ENCODE measurements around the gene RPL18A.

The RPL18A gene
- 679 to 715 reads per million in 2 donors for total RNA-seq

DNA sequence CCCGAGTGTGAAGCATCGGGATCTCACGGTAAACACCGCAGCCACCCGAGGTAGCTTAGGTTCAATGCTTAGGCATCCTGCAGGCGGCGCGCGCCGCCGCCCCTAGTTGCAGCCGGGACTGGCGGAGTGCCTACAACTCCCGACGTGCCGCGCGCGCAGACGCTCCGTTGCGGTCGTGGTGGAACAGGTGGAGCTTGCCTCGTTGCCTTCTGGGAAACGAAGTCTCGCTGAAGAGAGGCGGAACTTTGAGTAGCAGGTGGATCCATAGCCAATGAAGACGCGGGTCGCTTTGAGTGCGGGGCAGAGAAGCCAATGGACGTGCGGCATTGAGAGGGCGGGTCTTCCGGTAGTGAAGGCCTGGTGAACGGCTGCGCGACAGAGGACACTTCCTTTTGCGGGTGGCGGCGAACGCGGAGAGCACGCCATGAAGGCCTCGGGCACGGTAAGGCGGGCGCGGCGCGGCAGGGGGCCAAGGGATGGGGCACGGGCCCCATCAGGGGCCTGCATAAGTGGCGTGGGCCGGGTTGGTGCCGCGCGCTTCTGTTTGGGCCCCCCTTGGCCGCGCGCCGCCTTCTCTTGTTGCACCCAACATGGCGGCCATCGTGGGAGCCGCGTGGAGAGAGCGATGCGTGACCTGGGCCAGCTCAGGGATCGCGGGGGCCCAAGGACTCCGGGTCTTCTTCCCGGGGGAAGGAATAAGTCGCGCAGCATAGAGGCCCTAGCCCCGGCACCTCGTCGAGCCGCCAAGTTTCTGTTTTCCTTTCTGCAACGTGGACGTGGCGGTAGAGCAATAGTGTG, at the start of gene RPL18A:
Gene RPL18A (plus strand): TSS at position 378 of the 798 bp plus-strand sequence. CDS start 47 bp downstream, at position 425.
- DNase-seq = peak; percentile 96

DNA sequence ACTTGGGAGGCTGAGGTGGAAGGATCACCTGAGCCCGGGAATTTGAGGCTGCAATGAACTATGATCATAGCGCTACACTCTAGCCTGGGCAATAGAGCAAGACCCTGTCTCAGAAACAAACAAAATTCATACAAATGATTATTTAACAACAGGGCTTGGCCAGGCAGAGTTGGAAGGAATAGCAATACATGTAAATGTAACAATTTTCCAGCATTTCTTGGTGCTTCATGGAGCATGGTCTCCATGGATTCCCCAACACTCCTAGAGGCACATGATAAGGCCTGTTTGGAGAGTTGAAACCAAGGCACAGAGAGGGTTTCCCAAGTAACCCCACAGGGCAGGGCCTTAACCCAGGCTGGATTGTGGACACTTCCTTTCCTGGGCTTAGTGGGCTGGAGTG, 48.6 kb upstream of the RPL18A start:
- no peak for DNase-seq

DNA sequence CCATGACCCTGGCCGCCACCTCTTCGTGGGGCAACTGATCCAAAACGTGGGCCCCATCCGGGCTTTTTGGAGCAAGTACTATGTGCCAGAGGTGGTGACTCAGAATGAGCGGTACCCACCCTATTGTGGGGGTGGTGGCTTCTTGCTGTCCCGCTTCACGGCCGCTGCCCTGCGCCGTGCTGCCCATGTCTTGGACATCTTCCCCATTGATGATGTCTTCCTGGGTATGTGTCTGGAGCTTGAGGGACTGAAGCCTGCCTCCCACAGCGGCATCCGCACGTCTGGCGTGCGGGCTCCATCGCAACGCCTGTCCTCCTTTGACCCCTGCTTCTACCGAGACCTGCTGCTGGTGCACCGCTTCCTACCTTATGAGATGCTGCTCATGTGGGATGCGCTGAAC, 48.0 kb upstream of the RPL18A start:
- DNase-seq = no peak

DNA sequence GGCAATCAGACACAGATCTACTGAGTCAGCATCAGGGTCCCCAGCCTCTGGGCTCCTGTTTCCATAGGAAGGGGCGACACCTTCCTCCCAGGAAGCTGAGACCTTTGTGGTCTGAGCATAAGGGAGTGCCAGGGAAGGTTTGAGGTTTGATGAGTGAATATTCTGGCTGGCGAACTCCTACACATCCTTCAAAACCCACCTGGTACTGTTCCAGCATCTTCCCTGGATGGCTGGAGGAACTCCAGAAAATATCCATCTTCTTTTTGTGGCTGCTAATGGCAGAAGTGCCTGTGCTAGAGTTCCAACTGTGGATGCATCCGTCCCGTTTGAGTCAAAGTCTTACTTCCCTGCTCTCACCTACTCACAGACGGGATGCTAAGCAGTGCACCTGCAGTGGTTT, 47.6 kb upstream of the RPL18A start:
- DNase-seq = no peak

DNA sequence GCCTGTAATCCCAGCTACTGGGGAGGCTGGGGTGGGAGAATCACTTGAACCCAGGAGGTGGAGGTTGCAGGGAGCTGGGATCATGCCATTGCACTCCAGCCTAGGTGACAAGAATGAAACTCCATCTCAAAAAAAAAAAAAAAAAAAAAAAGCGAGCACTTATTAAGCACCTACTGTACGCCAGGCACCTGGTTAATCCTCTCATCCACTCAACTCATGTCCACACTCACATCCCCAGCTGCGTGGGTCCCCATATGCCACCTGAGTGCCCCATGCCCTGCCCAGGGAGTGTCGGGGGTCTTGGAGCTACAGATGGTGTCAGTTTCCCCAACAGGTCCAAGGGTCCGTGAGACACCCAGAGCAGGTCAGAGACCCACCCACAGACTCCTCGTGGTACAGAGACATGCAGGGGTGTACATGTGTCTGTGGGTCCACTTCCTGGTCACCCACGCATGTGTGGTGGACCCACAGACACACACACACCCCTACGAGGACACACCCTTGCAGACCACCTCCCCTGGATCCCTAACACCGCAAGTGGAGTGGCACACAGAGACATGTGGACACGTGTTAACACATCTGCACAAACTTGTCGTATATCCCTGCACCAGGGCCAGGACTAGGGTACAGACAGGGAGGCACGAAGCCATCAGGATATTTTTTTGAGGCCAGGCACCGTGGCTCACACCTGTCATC, 41.9 kb upstream of the RPL18A start:
- DNase-seq = no peak

DNA sequence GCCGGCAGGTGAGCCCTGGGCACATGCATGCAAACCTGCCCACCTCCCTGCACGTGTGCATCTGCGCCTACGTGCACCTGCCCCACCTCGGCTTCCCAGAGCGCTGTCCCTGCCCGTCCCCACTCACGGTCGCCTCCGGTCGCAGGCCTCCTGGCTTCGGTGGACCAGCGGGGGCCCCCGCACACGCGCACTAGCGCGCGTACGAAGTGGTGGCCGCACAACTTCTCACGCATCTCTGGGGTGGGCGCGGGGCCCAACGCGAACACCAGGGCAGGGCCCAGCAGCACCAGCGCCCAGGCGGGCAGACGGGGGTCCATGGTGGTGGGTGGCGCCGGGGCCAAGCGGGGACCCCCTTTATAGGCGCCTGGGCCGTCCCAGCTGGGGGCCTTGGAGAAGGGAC, 38.5 kb upstream of the RPL18A start, which contains the start of gene INSL3:
Gene INSL3 (minus strand): TSS at position 330 of the 400 bp plus-strand sequence. CDS start 13 bp downstream, at position 317.
- DNase-seq = no peak

DNA sequence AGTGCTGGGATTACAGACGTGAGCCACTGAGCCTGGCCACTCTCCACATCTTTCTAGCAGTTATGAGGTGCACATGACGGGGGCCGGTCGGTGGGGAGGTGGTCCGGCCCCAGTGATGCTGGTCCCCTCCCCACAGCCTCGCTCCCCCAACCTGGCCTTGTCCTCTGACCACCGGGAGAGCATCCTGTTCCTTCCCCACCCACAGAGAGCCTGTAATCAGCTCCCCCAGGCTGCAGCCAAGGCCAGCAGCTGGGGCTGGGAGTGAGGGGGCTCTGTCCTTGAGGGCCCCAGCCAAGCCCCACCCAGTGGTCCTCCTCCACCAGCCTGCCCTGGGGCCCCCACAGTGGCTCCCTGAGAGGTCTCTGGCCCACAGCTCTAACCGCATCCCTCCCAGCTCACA, 35.4 kb upstream of the RPL18A start:
- DNase-seq = no peak

DNA sequence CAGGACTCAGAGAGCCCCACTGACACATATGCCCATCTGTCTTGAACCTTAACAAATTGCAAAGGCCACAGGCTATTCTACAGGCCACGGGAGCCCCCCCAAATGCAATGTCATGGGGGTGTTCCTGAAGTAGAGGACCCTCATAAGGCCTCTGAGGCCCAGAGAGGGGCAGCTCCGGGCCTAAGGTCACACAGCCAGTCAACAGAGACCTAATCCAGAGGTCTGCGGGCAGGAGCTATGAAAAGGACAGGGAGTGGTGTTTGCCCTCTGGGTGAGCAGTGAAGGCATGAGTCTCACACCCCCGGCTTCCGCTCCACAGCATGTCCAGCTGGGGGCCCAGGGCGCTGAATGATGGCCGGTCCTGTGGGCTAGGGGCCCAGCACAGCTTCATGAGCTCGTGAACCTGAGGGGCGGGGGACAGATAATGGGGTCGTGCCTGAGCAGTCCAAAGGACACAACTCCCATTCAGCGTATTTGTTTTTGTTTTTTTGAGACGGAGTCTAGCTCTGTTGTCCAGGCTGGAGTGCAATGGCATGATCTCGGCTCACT, 33.1 kb upstream of the RPL18A start:
- no peak for DNase-seq

DNA sequence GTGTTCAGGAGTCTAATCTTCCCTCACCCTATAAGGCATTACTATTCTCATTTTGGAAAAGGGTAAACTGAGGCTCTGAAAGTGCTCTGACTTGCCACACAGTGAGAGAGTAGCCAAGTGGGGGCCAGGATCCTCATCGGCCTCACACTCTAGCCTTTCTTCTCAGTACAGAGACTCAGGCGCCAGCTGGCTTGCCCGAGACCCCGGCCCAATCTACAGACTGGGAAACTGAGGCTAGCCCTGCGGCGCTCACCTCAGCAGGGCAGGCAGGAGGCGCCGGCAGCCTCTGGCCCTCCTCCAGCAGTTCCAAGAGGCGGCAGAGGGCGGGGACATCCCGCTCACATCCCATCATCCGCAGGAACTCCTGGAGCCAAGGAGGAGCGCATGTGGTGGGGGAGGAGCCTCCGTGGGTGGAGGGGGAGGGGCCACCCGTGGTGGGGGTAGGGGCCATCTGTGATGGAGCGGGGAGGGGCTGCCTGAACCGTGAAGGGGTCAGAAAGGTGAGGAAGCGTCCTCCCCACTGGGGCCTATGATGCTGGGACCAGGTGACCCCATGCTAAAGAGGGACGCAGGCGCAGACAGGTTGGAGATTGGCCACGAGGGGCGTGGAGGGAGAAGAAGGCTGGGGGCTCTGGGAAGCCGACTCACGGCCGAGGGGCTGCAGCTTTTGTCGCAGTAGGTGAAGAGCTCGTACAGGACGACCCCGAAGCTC, 29.7 kb upstream of the RPL18A start:
- no peak for DNase-seq

DNA sequence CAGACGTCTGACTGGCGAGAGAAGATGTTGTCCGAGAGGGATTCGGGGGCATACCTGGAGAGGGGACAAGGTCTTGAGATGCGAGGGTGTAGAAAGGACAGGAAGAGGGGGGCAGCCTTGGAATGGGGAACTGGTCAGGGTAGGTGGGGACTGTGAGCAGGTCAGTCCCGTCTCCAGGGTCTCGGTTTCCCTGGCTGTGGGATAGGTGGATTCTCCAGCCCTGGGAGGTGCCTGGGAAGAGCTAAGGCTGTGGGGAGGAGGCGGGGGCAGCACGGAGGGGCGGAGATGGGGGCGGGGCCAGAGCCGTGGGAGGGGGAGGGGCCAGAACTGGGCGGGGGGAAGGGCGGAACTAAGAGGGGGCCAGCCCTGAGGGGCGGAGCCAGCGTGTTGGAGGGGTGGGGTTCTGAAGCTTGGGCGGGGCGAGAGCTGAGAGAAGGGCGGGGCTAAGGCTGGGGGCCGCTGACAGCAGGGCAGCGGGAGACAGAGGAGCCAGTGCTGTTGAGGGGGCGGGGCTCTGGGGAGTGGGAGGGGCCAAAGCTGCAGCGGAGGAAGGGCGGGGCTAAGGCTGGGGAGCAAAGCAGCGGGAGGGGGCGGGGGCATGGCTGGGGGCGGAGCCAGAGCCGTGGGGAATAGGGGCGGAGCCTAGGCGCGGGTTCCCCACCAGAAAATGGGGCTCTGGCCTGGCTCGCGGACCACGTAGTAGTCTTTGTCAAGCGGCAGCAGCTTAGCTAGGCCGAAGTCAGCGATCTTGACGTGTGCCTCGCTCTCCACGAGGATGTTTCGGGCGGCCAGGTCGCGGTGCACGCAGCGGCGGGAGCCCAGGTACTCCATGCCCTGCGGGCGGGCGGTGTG, 28.9 kb upstream of the RPL18A start:
- DNase-seq = peak; percentile 19

DNA sequence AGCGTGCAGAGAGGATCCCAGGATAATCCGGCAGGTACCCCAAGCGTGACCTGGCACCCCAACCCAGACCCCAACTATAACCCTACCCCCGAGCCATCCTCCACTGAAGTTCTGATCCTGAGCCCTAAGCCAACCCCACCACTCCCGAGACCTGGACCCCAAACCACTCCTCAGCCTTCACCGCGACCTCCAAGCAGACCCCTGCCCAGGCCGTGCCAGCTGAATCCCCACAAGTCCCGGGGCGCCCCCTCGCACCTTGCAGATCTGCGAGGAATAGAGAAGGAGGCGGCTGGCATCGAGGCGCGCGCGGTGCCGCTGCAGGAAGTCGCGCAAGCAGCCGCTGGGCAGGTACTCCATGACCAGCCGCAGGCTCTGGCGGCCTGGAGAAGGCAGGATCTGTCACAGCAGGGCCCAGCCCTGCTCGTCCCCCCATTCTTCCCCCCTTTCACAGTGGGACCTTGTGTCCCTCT, 28.3 kb upstream of the RPL18A start:
- no peak for DNase-seq

DNA sequence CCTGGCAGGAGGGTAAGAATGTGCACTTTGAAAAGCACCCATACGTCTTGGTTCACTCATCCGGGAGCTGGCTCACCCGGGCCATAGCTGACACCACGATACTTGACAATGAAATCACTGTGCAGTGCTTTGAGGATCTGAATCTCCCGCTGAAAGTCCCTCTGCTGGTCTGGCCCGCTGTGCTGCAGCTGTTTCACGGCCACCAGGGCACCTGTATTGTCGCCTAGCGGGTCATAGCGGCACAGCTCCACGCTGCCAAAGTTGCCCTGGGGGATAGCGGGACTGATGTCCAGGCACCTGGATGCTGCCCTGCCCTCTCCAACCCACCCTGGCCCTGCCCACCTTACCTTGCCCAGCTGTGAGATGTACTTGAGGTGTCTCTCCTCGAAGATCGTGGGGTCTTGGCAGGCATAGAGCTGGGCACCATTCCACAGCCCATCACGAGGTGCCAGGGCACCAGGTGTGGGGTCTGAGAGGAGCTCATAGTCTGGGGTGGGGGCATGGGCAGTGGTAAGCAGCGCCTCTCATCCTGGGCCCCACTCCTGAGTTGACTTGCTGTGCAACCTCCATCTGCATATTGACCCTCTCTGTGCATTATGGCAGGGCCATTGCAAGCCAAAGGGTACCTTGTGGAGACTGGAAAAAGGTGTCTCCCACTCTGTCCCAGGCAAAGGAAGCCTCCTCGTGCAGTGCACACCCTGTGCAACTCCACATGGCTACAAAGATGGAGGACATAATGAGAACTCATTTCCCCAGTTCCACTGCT, 27.1 kb upstream of the RPL18A start:
- no peak for DNase-seq

DNA sequence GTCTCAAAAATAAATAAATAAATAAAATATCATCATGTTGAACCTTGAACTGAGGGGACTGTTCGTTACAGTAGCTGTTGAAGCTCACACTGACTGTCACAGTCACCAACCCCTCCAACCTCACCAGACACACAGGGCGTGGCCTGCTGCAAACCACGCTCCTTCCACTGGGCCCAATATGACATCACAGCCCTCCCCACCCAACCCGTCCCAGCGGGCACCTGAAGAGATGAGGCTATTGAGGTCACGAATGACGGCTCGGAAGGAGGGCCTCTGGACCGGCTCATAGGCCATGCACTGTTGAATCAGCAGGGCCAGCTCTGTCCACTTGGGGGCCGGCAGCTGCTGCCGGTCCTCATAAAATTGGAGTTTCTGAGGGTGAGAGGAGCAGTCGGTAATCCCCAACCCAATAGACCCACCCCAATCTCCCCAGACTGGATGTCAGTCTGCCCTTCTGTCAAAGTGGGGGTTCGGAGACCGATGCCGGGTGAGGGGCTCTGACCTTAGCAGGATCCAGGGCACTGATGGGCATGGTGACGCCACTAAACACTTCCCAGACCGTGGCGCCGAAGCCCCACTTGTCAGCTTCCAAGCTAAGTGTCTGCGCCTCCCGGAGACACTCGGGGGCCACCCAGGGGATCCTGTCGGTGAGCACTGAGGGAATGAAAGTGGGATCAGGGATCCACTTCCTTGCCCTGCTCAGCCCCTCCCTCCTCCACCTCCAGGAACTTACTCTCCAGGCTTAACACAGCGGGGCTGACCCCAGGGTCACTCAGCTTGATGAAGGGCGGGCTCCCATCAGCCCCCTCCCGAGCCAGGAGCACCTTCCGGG, 25.1 kb upstream of the RPL18A start:
- DNase-seq = no peak

DNA sequence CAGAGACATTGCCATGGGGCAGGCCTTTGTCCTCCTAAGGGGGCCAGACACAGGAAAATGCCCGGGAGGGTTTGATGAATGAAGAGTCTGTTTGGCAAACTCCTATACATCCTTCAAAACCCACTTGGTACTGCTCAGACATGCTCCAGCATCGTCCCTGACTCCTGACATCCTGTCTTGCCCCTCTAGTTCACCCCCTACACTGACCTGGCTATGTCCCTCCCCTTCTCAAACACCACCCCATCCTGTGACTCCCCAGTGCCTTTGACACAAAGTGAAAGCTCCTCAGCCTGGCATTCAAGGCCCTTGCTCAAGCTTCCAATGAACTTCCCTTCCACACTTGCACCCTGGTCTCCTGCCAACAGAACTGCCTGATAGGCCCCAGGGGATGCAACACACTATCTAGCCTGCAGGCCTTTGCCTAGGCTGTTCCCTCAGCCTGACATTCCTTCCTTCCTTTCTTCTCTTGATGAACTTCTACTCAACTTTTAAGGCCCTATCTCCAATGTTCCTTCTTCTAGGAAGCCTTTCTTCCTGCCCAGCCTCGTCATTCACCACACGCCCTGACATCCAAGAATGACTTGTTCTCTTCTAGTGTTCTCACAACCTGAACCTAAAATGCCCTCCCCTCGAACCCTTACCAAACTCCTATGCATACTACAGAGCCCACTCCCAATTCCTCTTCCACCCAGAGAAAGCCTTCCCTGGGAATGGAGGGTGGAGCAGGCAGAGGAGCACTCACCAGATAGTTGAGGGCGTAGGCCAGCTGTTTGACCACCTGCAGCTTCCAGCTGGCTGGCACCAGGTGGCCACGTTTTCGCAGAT, 24.3 kb upstream of the RPL18A start:
- DNase-seq = no peak

DNA sequence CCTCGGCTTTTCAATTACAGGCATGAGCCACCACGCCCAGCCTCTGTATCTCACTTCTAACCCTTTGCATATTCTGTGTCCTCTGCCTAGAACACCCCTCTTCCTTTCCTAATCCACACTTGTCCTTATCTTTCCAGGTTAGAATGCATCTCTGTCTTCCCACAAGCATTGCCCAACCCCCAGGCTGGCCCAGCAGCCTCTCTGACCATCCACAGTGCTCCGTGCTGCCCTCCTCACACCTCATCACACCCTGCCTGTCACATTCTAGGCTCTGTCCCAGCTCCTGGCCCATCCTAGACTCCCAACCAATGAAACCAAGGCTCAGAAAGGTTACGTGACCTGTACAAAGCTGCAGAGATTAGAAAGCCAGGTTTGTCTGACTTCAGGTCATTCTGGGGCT, 23.2 kb upstream of the RPL18A start:
- no peak for DNase-seq

DNA sequence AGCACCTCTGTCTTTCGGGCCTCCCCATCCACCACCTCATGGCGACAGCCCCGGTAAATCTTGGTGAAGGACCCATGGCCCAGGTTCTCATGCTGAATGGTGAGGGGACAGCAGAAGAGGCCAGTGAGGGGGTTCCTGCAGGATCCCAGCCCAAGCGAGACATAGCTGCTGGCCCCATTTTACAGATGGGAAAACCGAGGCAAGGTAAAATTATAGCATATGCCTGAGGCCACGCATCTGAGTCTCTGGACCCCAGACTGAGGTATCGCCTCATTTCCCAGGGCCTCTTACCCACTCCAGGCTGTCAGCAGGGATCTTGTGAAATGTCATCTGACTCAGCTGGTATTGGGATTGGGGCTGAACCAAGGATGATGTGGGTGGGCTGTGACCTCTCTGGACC, 21.7 kb upstream of the RPL18A start:
- no peak for DNase-seq

DNA sequence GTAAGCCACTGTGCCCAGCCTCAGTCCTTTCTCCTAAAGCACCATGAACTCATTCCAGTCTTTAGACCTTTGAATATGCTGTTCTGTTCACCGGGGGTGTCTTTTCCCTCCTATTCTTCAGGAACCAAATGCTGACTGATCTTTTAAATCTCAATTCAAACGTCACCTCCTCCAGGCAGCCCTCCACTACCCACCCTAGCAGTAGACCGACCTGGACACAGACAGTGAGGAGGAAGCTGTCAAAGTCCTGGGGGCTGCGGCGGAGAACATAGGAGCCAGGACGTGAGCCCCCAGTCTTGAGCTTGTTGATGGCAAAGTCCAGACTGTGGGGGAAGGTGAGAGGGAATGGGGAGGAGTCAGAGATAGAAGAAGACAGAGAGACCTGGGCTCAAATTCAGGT, 19.7 kb upstream of the RPL18A start:
- no peak for DNase-seq

DNA sequence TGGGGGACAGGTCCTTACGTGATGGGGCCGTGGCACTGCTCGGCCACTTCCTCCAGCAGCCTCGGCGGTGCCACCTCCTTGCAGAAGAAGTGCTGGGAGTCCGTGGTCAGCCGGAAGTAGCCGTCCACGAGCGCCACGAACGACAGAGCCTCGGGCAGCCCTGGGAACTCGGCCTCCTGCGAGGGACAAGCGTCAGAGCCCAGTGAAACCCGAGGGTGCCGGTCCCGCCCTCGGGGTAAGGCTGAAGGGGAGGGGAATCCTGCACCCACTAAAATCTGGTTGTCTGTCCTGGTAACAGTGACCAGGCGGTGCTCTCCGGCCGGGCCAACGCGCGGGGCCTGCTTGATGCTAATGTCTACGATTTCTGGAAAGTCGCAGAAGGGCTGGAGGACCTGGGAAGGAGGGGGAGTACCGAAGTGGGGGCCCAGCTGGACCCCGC, 18.3 kb upstream of the RPL18A start:
- DNase-seq = no peak
